Spleen (tissue), 7 donors: Measurements from ENCODE around the gene ST8SIA4.
A peak's percentile ranks its signal among the peaks of the same experiment; 100 is the strongest.

Experiments
- CTCF ChIP-seq, 11 experiments: fragments of 200-600 bp in 7 of 11; fragments of 450-650 bp in 4 of 11; sonication (generic) in 4 of 11; IDR thresholded peaks in 8 of 11; conservative IDR thresholded peaks in 3 of 11; 1 replicate in 7 of 11; 2 replicates in 4 of 11; pipeline versions ENCODE4 v1.4.0 to v1.8.0; 2016 to 2021; ENCODE audit warnings: antibody characterized with exemption in 11 of 11, inconsistent platforms in 4 of 11, mild to moderate bottlenecking in 1 of 11
- POLR2AphosphoS5 ChIP-seq, 3 donors: sonication (generic); formaldehyde crosslinking; IDR thresholded peaks; one replicate each; pipeline ENCODE4 v1.5.1; 2017; ENCODE audit warnings: antibody characterized with exemption in 3 of 3
- donor health status: DM: no; HTN: no; CAD: no; lungs with moderate emphysema.
- donor health status: DM: no; HTN: no; CAD: no.
- donor health status: DM: no; HTN: no; CAD: no.

- peak in 2 of 11 experiments; percentile 10 to 15 for TF ChIP-seq CTCF (IDR thresholded peaks at IDR 0.05 in 8 of 11, conservative IDR thresholded peaks at IDR 0.05 in 3 of 11)
- no peak for TF ChIP-seq POLR2AphosphoS5 (IDR thresholded peaks at IDR 0.05)
Observed at GRCh38 chr5:100840370-100840769, 62.7 kb downstream of the ST8SIA4 start.
